ENCODE results near the gene INPP5A. TPM values are rescaled to one million over a fixed set of nuclear protein-coding genes. Genes with fewer than 3 reads are reported as not detected.

Gene INPP5A
- total and polyA plus RNA-seq, 9 of the 15 experiments (the other 6 are each of a cell fraction or from before 2014, with no cell fraction given) = 0.66 to 11.6 (median 7.7) TPM

DNA sequence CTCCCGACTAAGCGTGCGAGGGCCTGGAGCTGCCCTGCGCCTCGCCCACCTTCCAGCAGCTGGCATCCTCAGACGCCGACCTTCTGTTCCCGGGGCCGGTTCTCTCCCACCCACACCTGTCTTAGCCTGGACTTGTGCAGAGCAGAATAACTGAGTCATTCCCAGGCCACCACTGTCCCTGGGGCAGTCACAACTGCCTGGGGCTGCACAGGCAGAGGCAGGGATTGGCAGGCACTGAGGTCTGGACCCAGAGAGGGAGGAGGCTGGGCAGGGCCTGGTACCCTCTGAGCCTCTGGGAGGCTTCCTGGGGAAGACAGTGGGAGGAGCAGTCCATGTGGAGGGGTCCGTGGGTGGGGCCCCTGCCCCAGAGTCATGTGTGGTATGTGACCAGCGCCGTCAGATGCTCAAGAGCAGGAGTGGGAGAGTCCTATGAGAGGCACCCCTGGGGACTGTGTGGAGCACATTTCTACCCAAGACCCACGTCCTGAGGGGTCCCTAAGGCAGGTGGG, 174.1 kb downstream of the INPP5A start:
- H3K9me1 ChIP-seq (ENCODE audit: control insufficient read depth, insufficient read depth, low read length) = no peaks in the 10 kb centered on the region
- FAIRE-seq (no peak), ATAC-seq (no peak), DNase-seq (ENCODE audit: extremely low read depth in 1 of 4, low spot score in 3 of 4) (no peak)
- no peaks in the 10 kb centered on the region for H3K9me3 ChIP-seq (replicated peaks; ENCODE audit: control insufficient read depth, insufficient read depth, low read depth, low read length)
- no TSS peak for BruUV-seq (replicated peaks)
- no peak overlapping the region for H3K4me2 ChIP-seq (ENCODE audit: insufficient read depth, low read length)
- no peaks in the 10 kb centered on the region for H3K27me3 ChIP-seq (ENCODE audit: control insufficient read depth in 2 of 2, insufficient read depth in 2 of 2, low read length in 2 of 2)
- H3K9ac ChIP-seq (ENCODE audit: insufficient read depth in 1 of 2, low read depth in 2 of 2, low read length in 2 of 2) = no peak overlapping the region
- WGBS (ENCODE audit: insufficient coverage, low coverage, missing lambda C conversion rate) = 85% methylated on average over 8 of the region's 13 CpGs
- H3K27ac ChIP-seq (ENCODE audit: extremely low read depth, low read depth, low read length) = no peak overlapping the region
- in situ Hi-C loops (cut with MboI) = no loop called here
- H3K36me3 ChIP-seq (ENCODE audit: control insufficient read depth, insufficient read depth, low read length) = no peaks in the 10 kb centered on the region
- intact Hi-C loops (cut with micrococcal nuclease) = no loop called here
- no peak overlapping the region for H3K4me3 ChIP-seq
- ChIA-PET CTCF (ENCODE audit: low intra/inter-chr PET ratio) (no interaction called here), POLR2A (no interaction called here)
- peaks cover 0 to 12% of the 10 kb centered on the region in 2 experiments; a peak in 2 of 5 replicates for H3K4me1 ChIP-seq (replicated peaks in 1 of 2; ENCODE audit: control insufficient read depth in 2 of 2, insufficient read depth in 2 of 2, low read length in 2 of 2)
- no peaks in the 10 kb centered on the region for H3K79me2 ChIP-seq (ENCODE audit: control insufficient read depth, insufficient read depth, low read length)
- TF ChIP-seq, protein P1, sequence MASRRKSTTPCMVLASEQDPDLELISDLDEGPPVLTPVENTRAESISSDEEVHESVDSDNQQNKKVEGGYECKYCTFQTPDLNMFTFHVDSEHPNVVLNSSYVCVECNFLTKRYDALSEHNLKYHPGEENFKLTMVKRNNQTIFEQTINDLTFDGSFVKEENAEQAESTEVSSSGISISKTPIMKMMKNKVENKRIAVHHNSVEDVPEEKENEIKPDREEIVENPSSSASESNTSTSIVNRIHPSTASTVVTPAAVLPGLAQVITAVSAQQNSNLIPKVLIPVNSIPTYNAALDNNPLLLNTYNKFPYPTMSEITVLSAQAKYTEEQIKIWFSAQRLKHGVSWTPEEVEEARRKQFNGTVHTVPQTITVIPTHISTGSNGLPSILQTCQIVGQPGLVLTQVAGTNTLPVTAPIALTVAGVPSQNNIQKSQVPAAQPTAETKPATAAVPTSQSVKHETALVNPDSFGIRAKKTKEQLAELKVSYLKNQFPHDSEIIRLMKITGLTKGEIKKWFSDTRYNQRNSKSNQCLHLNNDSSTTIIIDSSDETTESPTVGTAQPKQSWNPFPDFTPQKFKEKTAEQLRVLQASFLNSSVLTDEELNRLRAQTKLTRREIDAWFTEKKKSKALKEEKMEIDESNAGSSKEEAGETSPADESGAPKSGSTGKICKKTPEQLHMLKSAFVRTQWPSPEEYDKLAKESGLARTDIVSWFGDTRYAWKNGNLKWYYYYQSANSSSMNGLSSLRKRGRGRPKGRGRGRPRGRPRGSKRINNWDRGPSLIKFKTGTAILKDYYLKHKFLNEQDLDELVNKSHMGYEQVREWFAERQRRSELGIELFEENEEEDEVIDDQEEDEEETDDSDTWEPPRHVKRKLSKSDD (conservative IDR thresholded peaks at IDR 0.05; ENCODE audit: low read length) = no peak
- TF ChIP-seq, protein P2, sequence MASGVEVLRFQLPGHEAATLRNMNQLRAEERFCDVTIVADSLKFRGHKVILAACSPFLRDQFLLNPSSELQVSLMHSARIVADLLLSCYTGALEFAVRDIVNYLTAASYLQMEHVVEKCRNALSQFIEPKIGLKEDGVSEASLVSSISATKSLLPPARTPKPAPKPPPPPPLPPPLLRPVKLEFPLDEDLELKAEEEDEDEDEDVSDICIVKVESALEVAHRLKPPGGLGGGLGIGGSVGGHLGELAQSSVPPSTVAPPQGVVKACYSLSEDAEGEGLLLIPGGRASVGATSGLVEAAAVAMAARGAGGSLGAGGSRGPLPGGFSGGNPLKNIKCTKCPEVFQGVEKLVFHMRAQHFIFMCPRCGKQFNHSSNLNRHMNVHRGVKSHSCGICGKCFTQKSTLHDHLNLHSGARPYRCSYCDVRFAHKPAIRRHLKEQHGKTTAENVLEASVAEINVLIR (CRISPR knock-in tag; IDR thresholded peaks at IDR 0.05) = no peak
- TF ChIP-seq, protein P3, sequence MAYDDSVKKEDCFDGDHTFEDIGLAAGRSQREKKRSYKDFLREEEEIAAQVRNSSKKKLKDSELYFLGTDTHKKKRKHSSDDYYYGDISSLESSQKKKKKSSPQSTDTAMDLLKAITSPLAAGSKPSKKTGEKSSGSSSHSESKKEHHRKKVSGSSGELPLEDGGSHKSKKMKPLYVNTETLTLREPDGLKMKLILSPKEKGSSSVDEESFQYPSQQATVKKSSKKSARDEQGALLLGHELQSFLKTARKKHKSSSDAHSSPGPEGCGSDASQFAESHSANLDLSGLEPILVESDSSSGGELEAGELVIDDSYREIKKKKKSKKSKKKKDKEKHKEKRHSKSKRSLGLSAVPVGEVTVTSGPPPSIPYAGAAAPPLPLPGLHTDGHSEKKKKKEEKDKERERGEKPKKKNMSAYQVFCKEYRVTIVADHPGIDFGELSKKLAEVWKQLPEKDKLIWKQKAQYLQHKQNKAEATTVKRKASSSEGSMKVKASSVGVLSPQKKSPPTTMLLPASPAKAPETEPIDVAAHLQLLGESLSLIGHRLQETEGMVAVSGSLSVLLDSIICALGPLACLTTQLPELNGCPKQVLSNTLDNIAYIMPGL (CRISPR knock-in tag; IDR thresholded peaks at IDR 0.05) = no peak
- no peaks in the 10 kb centered on the region for H4K20me1 ChIP-seq (replicated peaks; ENCODE audit: control insufficient read depth, insufficient read depth, low read length)
- H2AFZ ChIP-seq (ENCODE audit: low read depth, low read length) = no peak overlapping the region

Data from K562 (cell line).